Measurements from ENCODE around the gene ZNF827.

ZNF827 gene

DNA sequence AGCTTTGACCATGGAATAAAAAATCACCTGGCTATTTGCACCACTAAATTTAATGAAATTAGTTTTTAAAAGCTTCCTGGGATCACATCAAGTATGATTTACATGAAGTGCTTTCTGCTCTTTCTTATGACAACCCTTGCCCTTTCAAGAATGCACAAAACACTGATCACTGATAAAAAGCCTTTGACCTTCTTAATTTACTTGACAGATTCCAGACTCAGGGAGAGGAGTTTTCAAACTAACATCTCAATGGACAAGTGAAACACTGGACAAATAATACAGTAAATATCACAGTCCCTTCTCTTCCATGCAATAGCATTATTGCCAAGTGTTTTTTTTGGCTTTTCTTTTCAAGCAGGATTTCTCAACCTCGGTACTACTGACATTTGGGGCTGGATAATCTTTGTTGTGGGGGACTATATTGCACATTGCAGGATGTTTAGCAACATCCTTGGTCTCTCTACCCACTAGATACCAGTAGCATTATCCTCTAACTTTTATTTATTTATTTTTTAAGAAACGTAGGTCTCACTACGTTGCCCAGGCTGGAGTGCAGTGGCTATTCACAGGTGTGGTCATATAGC, 86.3 kb downstream of the ZNF827 start (continued):
- TF ChIP-seq HOXC10 (CRISPR knock-in tag; IDR thresholded peaks at IDR 0.05) (no peak), GLIS2 (tag by site-specific recombination; IDR thresholded peaks at IDR 0.05) (no peak), ZNF248 (tag by site-specific recombination; IDR thresholded peaks at IDR 0.05) (no peak), BCL11B (tag by site-specific recombination; IDR thresholded peaks at IDR 0.05; ENCODE audit: low read depth) (no peak), ZFP37 (tag by site-specific recombination; IDR thresholded peaks at IDR 0.05) (no peak), ZNF555 (tag by site-specific recombination; conservative IDR thresholded peaks at IDR 0.05) (no peak), ZNF777 (tag by site-specific recombination; IDR thresholded peaks at IDR 0.05; ENCODE audit: borderline replicate concordance) (no peak), ZNF660 (tag by site-specific recombination; IDR thresholded peaks at IDR 0.05) (no peak), FEZF1 (tag by site-specific recombination; IDR thresholded peaks at IDR 0.05) (no peak)

DNA sequence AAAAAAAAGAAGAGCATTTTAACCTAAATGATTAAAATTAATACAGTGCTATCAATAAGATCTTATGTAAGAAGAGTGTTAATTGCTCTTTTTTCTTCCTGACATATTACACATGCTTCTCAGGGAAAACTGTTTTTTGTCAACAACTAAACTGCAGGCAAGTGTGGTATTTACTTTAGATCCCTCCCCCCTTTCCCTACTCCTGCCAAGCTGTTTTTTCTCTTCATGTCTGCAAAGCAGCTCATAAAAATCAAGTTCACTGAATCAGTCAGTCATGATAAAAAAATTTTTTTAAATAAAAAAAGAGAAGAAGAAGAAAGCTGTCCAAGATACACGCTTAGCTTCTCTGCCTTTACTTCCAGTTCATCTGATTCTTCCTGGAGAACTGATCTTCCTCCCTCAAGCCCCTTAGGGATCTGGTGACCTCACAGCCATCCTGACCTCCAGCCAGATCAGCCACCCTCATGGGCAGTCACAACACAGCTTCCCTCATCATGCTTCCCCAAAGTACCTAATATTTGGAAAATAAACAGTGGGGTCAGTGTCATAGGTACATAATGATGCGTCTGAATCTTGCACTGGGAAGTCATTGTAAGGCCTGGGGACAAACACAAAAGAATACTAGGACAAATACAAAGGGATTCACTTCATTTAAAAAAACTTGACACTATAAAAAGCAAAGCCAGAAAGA, 87.0 kb downstream of the ZNF827 start:
- Histone ChIP-seq H3K9me3 (ENCODE audit: control insufficient read depth, insufficient read depth, low read depth, low read length) (no peaks in the 10 kb centered on the region), H3K4me1 (ENCODE audit: control insufficient read depth, insufficient read depth, low read length) (peaks cover 5% of the 10 kb centered on the region), H3K4me3 (ENCODE audit: low read depth, low read length) (no peak overlapping the region), H3K36me3 (ENCODE audit: control insufficient read depth in 2 of 2, insufficient read depth in 1 of 2, low read length in 2 of 2) (no peaks in the 10 kb centered on the region), H3K27ac (ENCODE audit: extremely low read depth, low read depth, low read length) (no peak overlapping the region)
- CTCF ChIA-PET = interaction anchor here (0.6 kb wide), 1 partner anchor 699 kb away, joined by 4 read pairs; no protein-coding TSS in a partner anchor
- TF ChIP-seq, protein P1, sequence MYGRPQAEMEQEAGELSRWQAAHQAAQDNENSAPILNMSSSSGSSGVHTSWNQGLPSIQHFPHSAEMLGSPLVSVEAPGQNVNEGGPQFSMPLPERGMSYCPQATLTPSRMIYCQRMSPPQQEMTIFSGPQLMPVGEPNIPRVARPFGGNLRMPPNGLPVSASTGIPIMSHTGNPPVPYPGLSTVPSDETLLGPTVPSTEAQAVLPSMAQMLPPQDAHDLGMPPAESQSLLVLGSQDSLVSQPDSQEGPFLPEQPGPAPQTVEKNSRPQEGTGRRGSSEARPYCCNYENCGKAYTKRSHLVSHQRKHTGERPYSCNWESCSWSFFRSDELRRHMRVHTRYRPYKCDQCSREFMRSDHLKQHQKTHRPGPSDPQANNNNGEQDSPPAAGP (tag by site-specific recombination; IDR thresholded peaks at IDR 0.05) = no peak
- TF ChIP-seq ZNF658 (tag by site-specific recombination; IDR thresholded peaks at IDR 0.05) = no peak
- no peak for TF ChIP-seq OSR2 (tag by site-specific recombination; IDR thresholded peaks at IDR 0.05)
- TF ChIP-seq ZNF214 (tag by site-specific recombination; IDR thresholded peaks at IDR 0.05; ENCODE audit: borderline replicate concordance) = no peak
- no peak for TF ChIP-seq KLF9 (tag by site-specific recombination; IDR thresholded peaks at IDR 0.05; ENCODE audit: low read depth)
- TF ChIP-seq BCL11B (tag by site-specific recombination; IDR thresholded peaks at IDR 0.05; ENCODE audit: low read depth) = no peak
- TF ChIP-seq ZNF24 (tag by site-specific recombination; IDR thresholded peaks at IDR 0.05) = no peak
- TF ChIP-seq, protein P2, sequence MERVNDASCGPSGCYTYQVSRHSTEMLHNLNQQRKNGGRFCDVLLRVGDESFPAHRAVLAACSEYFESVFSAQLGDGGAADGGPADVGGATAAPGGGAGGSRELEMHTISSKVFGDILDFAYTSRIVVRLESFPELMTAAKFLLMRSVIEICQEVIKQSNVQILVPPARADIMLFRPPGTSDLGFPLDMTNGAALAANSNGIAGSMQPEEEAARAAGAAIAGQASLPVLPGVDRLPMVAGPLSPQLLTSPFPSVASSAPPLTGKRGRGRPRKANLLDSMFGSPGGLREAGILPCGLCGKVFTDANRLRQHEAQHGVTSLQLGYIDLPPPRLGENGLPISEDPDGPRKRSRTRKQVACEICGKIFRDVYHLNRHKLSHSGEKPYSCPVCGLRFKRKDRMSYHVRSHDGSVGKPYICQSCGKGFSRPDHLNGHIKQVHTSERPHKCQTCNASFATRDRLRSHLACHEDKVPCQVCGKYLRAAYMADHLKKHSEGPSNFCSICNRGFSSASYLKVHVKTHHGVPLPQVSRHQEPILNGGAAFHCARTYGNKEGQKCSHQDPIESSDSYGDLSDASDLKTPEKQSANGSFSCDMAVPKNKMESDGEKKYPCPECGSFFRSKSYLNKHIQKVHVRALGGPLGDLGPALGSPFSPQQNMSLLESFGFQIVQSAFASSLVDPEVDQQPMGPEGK (tag by site-specific recombination; IDR thresholded peaks at IDR 0.05) = no peak
- TF ChIP-seq GLIS2 (tag by site-specific recombination; IDR thresholded peaks at IDR 0.05) = no peak
- TF ChIP-seq ZNF610 (tag by site-specific recombination; IDR thresholded peaks at IDR 0.05; ENCODE audit: borderline replicate concordance) = no peak
- TF ChIP-seq, protein P3, sequence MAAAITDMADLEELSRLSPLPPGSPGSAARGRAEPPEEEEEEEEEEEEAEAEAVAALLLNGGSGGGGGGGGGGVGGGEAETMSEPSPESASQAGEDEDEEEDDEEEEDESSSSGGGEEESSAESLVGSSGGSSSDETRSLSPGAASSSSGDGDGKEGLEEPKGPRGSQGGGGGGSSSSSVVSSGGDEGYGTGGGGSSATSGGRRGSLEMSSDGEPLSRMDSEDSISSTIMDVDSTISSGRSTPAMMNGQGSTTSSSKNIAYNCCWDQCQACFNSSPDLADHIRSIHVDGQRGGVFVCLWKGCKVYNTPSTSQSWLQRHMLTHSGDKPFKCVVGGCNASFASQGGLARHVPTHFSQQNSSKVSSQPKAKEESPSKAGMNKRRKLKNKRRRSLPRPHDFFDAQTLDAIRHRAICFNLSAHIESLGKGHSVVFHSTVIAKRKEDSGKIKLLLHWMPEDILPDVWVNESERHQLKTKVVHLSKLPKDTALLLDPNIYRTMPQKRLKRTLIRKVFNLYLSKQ (tag by site-specific recombination; IDR thresholded peaks at IDR 0.05; ENCODE audit: borderline replicate concordance) = no peak
- TF ChIP-seq, protein P4, sequence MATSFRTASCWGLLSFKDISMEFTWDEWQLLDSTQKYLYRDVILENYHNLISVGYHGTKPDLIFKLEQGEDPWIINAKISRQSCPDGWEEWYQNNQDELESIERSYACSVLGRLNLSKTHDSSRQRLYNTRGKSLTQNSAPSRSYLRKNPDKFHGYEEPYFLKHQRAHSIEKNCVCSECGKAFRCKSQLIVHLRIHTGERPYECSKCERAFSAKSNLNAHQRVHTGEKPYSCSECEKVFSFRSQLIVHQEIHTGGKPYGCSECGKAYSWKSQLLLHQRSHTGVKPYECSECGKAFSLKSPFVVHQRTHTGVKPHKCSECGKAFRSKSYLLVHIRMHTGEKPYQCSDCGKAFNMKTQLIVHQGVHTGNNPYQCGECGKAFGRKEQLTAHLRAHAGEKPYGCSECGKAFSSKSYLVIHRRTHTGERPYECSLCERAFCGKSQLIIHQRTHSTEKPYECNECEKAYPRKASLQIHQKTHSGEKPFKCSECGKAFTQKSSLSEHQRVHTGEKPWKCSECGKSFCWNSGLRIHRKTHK (tag by site-specific recombination; IDR thresholded peaks at IDR 0.05) = no peak
- POLR2A ChIA-PET = no interaction called here

Measured in HEK293 (cell line).